Astrocyte of the cerebellum (primary cell): ENCODE results near the gene C5orf46.

ENCODE experiments used
- DNase-seq: peaks from one replicate; pipeline ENCODE4 v3.0.0-alpha.2; 2011; ENCODE audit warnings: low read depth
- H3K4me3 ChIP-seq: 2 replicates; pipeline ENCODE4 v1.5.1; 2011; ENCODE audit warnings: mild to moderate bottlenecking, low read depth, low read length, moderate library complexity
- in situ Hi-C: cut with HindIII; loops from 2 replicates; pipeline ENCODE4 v1.10.0; 2017; ENCODE audit warnings: low sequenced_read_pairs
- TF ChIP-seq, protein P1 (sequence below): IDR thresholded peaks from 2 replicates; pipeline ENCODE4 v1.5.1; 2012; ENCODE audit warnings: low read length, low read depth, moderate library complexity, mild to moderate bottlenecking; ENCODE audit errors: missing control alignments

C5orf46 gene

DNA sequence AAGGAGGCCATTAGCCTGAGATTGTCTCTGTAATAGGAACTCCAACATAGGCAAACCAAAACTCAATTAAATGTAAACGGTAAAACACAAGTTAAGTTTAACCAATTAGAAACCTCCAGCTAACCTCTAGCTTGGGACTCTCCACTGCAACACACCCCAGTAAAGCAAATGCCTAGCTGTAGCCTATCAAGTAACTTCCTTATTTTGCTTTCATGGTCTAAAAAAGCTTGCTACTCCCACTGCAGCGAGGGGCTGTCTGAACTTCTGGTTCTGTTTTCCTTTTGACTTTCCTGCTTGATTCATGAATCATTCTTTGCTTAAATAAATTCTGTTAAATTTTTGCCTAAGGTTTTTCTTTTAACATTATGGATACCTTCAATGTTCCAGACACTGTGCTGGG, 24.4 kb upstream of the C5orf46 start:
- no peak overlapping the region for H3K4me3 ChIP-seq
- DNase-seq, result no peak
- in situ Hi-C loops, result loop anchor here (5.0 kb wide), 2 partner anchors 48 to 78 kb away; no protein-coding TSS in a partner anchor
- TF ChIP-seq, protein P1, sequence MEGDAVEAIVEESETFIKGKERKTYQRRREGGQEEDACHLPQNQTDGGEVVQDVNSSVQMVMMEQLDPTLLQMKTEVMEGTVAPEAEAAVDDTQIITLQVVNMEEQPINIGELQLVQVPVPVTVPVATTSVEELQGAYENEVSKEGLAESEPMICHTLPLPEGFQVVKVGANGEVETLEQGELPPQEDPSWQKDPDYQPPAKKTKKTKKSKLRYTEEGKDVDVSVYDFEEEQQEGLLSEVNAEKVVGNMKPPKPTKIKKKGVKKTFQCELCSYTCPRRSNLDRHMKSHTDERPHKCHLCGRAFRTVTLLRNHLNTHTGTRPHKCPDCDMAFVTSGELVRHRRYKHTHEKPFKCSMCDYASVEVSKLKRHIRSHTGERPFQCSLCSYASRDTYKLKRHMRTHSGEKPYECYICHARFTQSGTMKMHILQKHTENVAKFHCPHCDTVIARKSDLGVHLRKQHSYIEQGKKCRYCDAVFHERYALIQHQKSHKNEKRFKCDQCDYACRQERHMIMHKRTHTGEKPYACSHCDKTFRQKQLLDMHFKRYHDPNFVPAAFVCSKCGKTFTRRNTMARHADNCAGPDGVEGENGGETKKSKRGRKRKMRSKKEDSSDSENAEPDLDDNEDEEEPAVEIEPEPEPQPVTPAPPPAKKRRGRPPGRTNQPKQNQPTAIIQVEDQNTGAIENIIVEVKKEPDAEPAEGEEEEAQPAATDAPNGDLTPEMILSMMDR, result no peak

DNA sequence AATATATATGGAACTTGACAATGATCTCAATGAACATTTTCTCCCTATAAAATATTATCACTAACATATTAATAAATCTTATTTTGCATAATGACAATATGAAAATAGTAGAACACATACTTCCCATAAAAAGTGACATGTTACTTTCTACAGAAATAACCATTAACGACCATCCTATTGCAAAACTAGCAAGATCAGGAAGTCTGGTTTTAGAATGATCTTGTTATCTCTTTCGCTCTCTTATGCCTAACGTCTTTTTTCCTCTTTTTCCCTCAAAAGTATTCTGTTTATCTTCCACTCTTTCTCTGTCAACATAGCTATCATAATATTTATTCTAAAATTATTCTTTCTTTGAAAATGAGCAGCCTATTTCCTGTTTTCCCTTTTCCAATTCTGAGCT, 21.6 kb upstream of the C5orf46 start:
- TF ChIP-seq, protein P1, result no peak
- no peak for DNase-seq
- no peak overlapping the region for H3K4me3 ChIP-seq
- in situ Hi-C loops, result no loop called here

DNA sequence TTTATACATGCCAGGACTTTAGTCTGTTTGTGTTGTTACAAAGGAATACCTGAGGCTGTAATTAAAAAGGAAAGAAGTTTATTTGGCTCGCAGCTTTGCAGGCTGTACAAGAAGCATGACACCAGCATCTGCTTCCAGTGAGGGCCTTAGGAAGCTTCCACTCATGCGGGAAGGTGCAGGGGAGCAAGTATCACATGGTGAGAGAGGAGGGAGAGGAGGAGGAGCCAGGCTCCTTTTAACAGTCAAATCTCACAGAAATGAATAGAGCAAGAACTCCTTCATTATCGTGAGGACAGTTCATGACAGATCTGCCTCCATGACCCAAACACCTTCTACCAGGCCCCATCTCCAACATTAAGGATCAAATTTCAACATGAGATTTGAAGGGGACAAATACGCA, 18.7 kb upstream of the C5orf46 start:
- TF ChIP-seq, protein P1, result no peak
- in situ Hi-C loops, result no loop called here
- no peak for DNase-seq
- no peak overlapping the region for H3K4me3 ChIP-seq

DNA sequence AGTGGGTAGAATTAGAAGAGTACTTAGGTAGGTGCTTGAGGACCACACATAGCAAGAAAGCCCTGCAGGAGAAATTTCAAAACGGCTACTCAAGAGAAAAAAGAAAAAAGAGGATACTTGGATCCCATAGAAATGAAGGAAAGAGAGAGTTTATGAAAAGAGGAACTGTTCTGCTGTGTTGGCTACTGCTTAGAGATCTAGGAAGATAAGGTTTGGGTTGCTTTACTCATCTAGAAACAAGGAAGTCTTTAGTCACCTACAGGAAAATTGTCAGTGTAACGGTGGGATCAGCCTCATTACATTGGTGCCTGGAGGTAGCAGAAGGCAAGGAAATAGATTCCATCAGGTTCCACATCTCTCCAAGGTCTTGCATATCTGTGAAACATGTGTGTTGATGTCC, 14.8 kb upstream of the C5orf46 start:
- TF ChIP-seq, protein P1, result no peak
- no peak for DNase-seq
- in situ Hi-C loops, result no loop called here
- no peak overlapping the region for H3K4me3 ChIP-seq

DNA sequence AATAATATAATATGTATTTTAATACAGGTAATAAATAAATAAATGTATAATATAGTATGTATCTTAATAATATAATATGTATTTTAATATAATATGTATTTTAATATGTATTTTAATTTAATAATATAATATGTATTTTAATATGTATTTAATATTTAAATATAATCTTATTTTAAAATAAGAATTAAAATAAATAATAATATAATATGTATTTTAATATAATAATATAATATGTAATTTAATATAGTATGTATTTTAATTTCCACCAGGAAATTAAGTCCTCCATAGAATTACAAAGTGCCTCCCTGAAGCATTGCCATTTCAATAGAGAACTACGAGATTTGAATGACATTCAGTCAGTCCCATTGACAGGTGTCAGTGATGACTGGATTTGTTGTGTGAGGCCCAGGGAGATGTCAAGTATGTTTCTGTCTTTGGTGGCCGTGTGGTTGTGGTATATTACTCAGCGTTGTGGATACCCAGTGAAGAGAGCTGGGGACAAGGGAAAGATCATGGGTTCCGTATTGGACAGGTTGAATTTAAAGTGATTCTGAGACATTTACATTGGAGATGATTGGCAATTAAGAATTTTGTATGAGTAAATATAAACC, 14.2 kb upstream of the C5orf46 start:
- in situ Hi-C loops, result no loop called here
- no peak for DNase-seq
- no peak overlapping the region for H3K4me3 ChIP-seq
- TF ChIP-seq, protein P1, result no peak

DNA sequence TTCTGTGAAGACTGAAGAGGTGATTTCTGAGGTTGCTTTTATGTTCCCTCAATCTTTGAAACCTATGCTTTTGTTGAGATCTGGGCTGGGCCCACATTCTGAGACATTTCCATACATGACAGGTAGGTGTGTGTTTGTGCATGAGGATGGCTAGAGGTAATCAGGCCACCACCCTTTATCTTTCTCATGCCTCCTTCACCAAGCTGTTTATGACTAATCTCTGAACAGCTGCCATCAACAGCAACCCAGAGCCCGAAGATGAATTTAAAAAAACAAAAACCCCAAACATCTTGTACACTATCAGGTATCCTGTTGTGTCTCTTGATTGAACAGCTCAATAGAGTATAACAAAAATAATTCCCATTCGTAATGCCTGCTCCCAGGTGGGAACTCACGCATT, 12.6 kb upstream of the C5orf46 start:
- no peak overlapping the region for H3K4me3 ChIP-seq
- DNase-seq, result no peak
- in situ Hi-C loops, result no loop called here
- TF ChIP-seq, protein P1, result no peak
